Sciatic nerve (tissue), 2 donors: Measurements from ENCODE around the gene MAD2L1BP. TPM values are rescaled to one million over a fixed set of nuclear protein-coding genes. Genes with fewer than 3 reads are reported as not detected.
"Not testable (repeated sequence)": the region's sequence is repeated elsewhere in the genome, so short reads cannot be mapped to it uniquely, and the experiment has no call there.

Experiments
- ATAC-seq: fragments of 200-7000 bp; cut with Tn5 transposase; one replicate; pipeline ENCODE4 v1.9.1; 2020; ENCODE audit warnings: mild to moderate bottlenecking, moderate library complexity
- DNase-seq: peaks from one replicate; pipeline ENCODE4 v3.0.0-alpha.2; 2020; ENCODE audit warnings: low spot score
- intact Hi-C: fragments of 100-400 bp; cut with DNase I; formaldehyde crosslinking; loops from one replicate; pipeline ENCODE4 v1.14.2; 2022
- total RNA-seq: library from RNA; stranded (reverse); fragmentation: NEBNext Ultra II Directional; extraction: Animal tissue kit (Norgen Biotek cat#: 25700); gene quantifications from one replicate; pipeline ENCODE4 v1.2.1, GENCODE V29; 2021
- donor health status: DM: no; HTN: no; CAD: no.
- donor health status: DM: no; HTN: no; CAD: no.

MAD2L1BP gene
- 16.8 TPM for total RNA-seq

GRCh38 chr6:43635387-43636307 is at the start of gene MAD2L1BP:
Gene MAD2L1BP (plus strand): TSS chr6:43635840. CDS start chr6:43635876, 36 bp downstream.
- intact Hi-C loops: no loop called here

DNA sequence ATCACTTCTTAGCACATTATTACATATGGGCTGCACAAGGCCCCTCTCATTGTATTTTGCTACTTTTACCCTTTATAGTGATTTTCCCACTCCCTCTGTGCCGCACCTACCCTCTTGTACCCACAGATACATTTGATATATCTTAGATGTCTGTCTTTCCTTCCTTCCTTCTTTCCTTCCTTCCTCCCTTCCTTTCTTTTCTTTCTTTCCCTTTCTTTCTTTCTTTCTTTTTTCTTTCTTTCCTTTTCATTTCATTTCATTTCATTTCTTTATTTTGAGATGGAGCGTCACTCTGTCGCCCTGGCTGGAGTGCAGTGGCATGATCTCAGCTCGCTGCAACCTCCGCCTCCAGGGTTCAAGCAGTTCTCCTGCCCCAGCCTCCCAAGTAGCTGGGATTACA is 47.4 kb upstream of the MAD2L1BP start:
- no peak for DNase-seq
- intact Hi-C loops: no loop called here
- no peak for ATAC-seq

More at GRCh38 chr6:43635387-43636307, at the start of gene MAD2L1BP:
- peak; percentile 94 for ATAC-seq
- peak; percentile 88 for DNase-seq

GRCh38 chr6:43589564-43589963 is 46.1 kb upstream of the MAD2L1BP start:
- DNase-seq, ATAC-seq, intact Hi-C loops: not testable (repeated sequence)

GRCh38 chr6:43593938-43594337 is 41.7 kb upstream of the MAD2L1BP start:
- intact Hi-C loops: no loop called here
- DNase-seq: no peak
- ATAC-seq: no peak

DNA sequence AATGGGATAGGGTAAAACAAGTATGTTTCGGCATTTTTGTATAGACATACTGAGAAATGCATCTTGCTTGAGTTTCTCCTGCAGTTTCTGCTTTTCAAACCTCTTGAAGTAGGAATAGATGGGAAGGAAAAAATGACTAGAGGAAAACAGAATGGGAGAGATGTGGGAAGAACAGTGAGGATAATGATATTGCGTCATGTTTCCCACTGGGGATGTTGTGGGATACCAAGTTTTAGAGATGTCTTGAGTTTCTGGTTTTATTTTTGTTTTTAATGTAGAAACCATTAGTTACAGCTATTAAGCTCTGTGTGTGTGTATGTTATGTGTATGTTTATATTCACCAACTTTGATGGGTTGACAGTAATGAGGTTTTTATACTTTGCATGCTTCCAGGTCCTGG is 35.0 kb upstream of the MAD2L1BP start:
- intact Hi-C loops: no loop called here
- ATAC-seq (no peak), DNase-seq (no peak)

- DNase-seq: no peak
- ATAC-seq: no peak
- intact Hi-C loops: no loop called here
Observed at GRCh38 chr6:43604174-43604573, 31.5 kb upstream of the MAD2L1BP start.

- intact Hi-C loops: no loop called here
- no peak for DNase-seq
- no peak for ATAC-seq
Observed at GRCh38 chr6:43606019-43606418, 29.6 kb upstream of the MAD2L1BP start.

- ATAC-seq: peak; percentile 66
- intact Hi-C loops: no loop called here
- peak; percentile 76 for DNase-seq
Observed at GRCh38 chr6:43608310-43608763, 27.3 kb upstream of the MAD2L1BP start.

GRCh38 chr6:43608807-43609206 is 26.8 kb upstream of the MAD2L1BP start:
- no peak for ATAC-seq
- intact Hi-C loops: no loop called here
- DNase-seq: no peak

GRCh38 chr6:43609402-43609801 is 26.2 kb upstream of the MAD2L1BP start:
- intact Hi-C loops: no loop called here
- DNase-seq: no peak
- ATAC-seq: no peak

DNA sequence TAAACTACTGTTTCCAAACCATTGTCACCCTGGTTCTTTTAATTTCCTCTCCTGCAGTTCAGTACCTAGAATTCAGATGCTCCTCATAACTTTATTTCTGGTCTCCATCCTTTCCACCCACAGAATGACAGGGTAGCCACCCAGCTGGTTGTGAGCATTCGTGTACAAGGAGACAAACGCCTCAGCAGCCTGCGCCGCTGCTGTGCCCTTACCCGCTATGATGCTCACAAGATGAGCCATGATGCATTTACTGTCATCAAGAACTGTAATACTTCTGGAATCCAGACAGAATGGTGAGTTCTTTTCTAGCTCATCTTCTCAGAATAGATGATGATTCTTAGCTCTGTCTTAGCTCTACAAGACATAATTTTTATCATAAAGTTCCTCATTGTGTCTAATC is 25.2 kb upstream of the MAD2L1BP start:
- ATAC-seq (no peak), DNase-seq (no peak)
- intact Hi-C loops: no loop called here

GRCh38 chr6:43613721-43614395 is 21.8 kb upstream of the MAD2L1BP start:
- intact Hi-C loops: no loop called here
- DNase-seq: no peak
- no peak for ATAC-seq

DNA sequence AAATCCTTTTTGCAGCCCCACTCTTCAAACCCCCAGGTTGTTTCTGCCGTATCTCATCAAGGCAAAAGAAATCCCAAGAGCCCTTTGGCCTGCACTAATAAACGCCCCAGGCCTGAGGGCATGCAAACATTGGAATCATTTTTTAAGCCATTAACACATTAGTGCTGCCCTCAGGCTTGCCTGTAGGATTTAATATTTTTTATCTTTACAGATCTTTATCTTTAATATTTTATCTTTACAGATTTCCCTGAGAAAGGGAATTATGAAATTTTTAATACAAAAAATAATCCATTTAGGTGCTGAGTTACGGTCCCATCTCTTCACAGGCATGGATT is 21.3 kb upstream of the MAD2L1BP start:
- DNase-seq (no peak), ATAC-seq (no peak)
- intact Hi-C loops: no loop called here

GRCh38 chr6:43616725-43617472 is 18.7 kb upstream of the MAD2L1BP start:
- DNase-seq: no peak
- no peak for ATAC-seq
- intact Hi-C loops: no loop called here

DNA sequence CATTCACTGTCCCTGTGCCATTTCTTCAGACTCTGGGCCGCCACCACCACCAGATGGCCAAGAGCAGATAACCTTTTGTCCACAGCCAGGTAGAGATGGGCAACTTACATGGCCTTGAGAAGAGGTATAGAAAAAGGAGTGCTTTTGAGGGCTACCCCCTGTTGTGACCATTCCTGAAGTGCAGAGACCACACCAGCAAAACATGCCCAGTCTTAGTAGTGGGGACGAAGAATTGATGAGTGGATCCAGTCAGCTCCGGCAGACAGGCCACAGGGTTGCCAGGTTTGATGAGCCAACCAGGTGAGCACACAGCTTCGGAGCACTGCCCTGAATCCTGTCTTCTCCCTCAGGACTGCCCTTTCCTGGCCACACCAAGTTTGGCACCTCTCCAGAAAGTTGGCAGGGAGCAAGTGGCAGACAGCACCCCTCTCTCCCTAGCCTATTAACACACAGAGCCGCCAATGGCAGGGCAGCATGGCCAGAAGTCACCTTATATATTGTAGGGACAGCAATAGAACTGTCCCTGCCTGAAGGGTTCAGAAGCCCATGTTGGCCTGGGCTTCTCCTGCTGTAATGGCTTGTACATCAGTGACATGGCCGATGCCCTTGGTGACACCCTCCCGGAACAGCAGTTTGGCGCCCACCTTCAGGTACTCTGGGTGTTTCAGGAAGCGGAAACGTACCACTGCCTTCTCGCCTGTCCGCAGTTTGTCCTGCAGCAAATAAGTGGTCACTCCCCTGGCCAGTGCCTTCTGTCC is 14.4 kb upstream of the MAD2L1BP start:
- intact Hi-C loops: no loop called here
- DNase-seq: no peak
- no peak for ATAC-seq

GRCh38 chr6:43621836-43622180 is 13.8 kb upstream of the MAD2L1BP start:
- no peak for ATAC-seq
- intact Hi-C loops: no loop called here
- DNase-seq: no peak

- ATAC-seq: no peak
- DNase-seq: no peak
- intact Hi-C loops: no loop called here
Observed at GRCh38 chr6:43622541-43622940, 13.1 kb upstream of the MAD2L1BP start.

- ATAC-seq: no peak
- intact Hi-C loops: no loop called here
- no peak for DNase-seq
Observed at GRCh38 chr6:43623880-43624785, 11.5 kb upstream of the MAD2L1BP start.
